ENCODE measurements around the gene RADIL. TPM values are rescaled to one million over a fixed set of nuclear protein-coding genes. Genes with fewer than 3 reads are reported as not detected.

Gene RADIL
- polyA plus RNA-seq, 1 donor (not counting 4 experiments of a cell fraction or from before 2014, with no cell fraction given), result not detected

- no peak overlapping the region for H3K4me3 ChIP-seq (ENCODE audit: control insufficient read depth in 2 of 3, extremely low read depth in 1 of 3, insufficient read depth in 2 of 3, low read depth in 1 of 3, low read length in 3 of 3)
- no peak overlapping the region for H3K9ac ChIP-seq (ENCODE audit: control insufficient read depth, extremely low read depth, insufficient read depth, low read length)
- H3K79me2 ChIP-seq (ENCODE audit: control insufficient read depth, insufficient read depth, low read length), result no peaks in the 10 kb centered on the region
- no peak overlapping the region for H3K4me2 ChIP-seq (ENCODE audit: control insufficient read depth, extremely low read depth, insufficient read depth, low read depth, low read length)
- dilution Hi-C loops (cut with MboI; ENCODE audit: extremely low pct_ligation_motif_present, low sequenced_read_pairs), result no loop called here
- DNase-seq (ENCODE audit: low read depth, low spot score), result no peak
- TF ChIP-seq EZH2 (IDR thresholded peaks at IDR 0.05; ENCODE audit: low read length), result no peak
- TF ChIP-seq CTCF (optimal IDR thresholded peaks at IDR 0.05 in 1 of 3, IDR thresholded peaks at IDR 0.05 in 1 of 3, conservative IDR thresholded peaks at IDR 0.05 in 1 of 3; ENCODE audit: extremely low read depth in 1 of 3, insufficient read depth in 2 of 3, low read length in 3 of 3), result no peak
- H3K4me1 ChIP-seq (ENCODE audit: control insufficient read depth, extremely low read depth, insufficient read depth, low read length), result no peaks in the 10 kb centered on the region
- no peaks in the 10 kb centered on the region for H4K20me1 ChIP-seq (ENCODE audit: control insufficient read depth, extremely low read depth, insufficient read depth, low read length)
- no peaks in the 10 kb centered on the region for H3K9me3 ChIP-seq (ENCODE audit: control insufficient read depth, low read depth, low read length)
- H3K27me3 ChIP-seq (ENCODE audit: control insufficient read depth, extremely low read depth, insufficient read depth, low read length), result peaks cover 18% of the 10 kb centered on the region
- no peak for FAIRE-seq
- H2AFZ ChIP-seq (ENCODE audit: control insufficient read depth, low read length), result no peak overlapping the region
- no peaks in the 10 kb centered on the region for H3K9me1 ChIP-seq (ENCODE audit: control insufficient read depth, extremely low read depth, insufficient read depth, low read length)
- no peak overlapping the region for H3K27ac ChIP-seq (ENCODE audit: control insufficient read depth, insufficient read depth, low read length)
- H3K36me3 ChIP-seq (ENCODE audit: control insufficient read depth in 2 of 2, extremely low read depth in 1 of 2, insufficient read depth in 2 of 2, low read length in 2 of 2), result no peaks in the 10 kb centered on the region
Measured at GRCh38 chr7:4801839-4802231, 81.7 kb downstream of the RADIL start.

GRCh38 chr7:4800926-4801838, 82.3 kb downstream of the RADIL start:
- Histone ChIP-seq H3K4me1 (ENCODE audit: control insufficient read depth, extremely low read depth, insufficient read depth, low read length) (no peaks in the 10 kb centered on the region), H4K20me1 (ENCODE audit: control insufficient read depth, extremely low read depth, insufficient read depth, low read length) (no peaks in the 10 kb centered on the region), H3K79me2 (ENCODE audit: control insufficient read depth, insufficient read depth, low read length) (no peaks in the 10 kb centered on the region), H3K4me2 (ENCODE audit: control insufficient read depth, extremely low read depth, insufficient read depth, low read depth, low read length) (no peak overlapping the region), H3K9me1 (ENCODE audit: control insufficient read depth, extremely low read depth, insufficient read depth, low read length) (no peaks in the 10 kb centered on the region), H3K36me3 (ENCODE audit: control insufficient read depth in 2 of 2, extremely low read depth in 1 of 2, insufficient read depth in 2 of 2, low read length in 2 of 2) (no peaks in the 10 kb centered on the region), H3K9ac (ENCODE audit: control insufficient read depth, extremely low read depth, insufficient read depth, low read length) (no peak overlapping the region), H3K4me3 (ENCODE audit: control insufficient read depth in 2 of 3, extremely low read depth in 1 of 3, insufficient read depth in 2 of 3, low read depth in 1 of 3, low read length in 3 of 3) (no peak overlapping the region), H3K9me3 (ENCODE audit: control insufficient read depth, low read depth, low read length) (no peaks in the 10 kb centered on the region), H3K27ac (ENCODE audit: control insufficient read depth, insufficient read depth, low read length) (no peak overlapping the region), H2AFZ (ENCODE audit: control insufficient read depth, low read length) (no peak overlapping the region), H3K27me3 (ENCODE audit: control insufficient read depth, extremely low read depth, insufficient read depth, low read length) (peaks cover 12% of the 10 kb centered on the region)
- DNase-seq (ENCODE audit: low read depth, low spot score), result no peak
- TF ChIP-seq EZH2 (IDR thresholded peaks at IDR 0.05; ENCODE audit: low read length) (no peak), CTCF (optimal IDR thresholded peaks at IDR 0.05 in 1 of 3, IDR thresholded peaks at IDR 0.05 in 1 of 3, conservative IDR thresholded peaks at IDR 0.05 in 1 of 3; ENCODE audit: extremely low read depth in 1 of 3, insufficient read depth in 2 of 3, low read length in 3 of 3) (no peak)
- FAIRE-seq, result no peak
- dilution Hi-C loops (cut with MboI; ENCODE audit: extremely low pct_ligation_motif_present, low sequenced_read_pairs), result no loop called here

All from keratinocyte (primary cell).